Measurements from ENCODE around the gene PLCB1.

PLCB1 gene

GRCh38 chr20:8309634-8310033 lies 177.6 kb downstream of the PLCB1 start:
- DNase-seq = peak in 2 of 3 experiments; percentile 37 to 70

- peak in 1 of 3 experiments; percentile 23 for DNase-seq
Measured at GRCh38 chr20:8310618-8311017, 178.6 kb downstream of the PLCB1 start.

- no peak for DNase-seq
Measured at GRCh38 chr20:8313073-8313472, 181.0 kb downstream of the PLCB1 start.

- no peak for DNase-seq
Measured at GRCh38 chr20:8315639-8316573, 183.8 kb downstream of the PLCB1 start.

- no peak for DNase-seq
Measured at GRCh38 chr20:8317448-8317847, 185.4 kb downstream of the PLCB1 start.

- DNase-seq = no peak
Measured at GRCh38 chr20:8318965-8319625, 187.0 kb downstream of the PLCB1 start.

- DNase-seq = no peak
Measured at GRCh38 chr20:8320306-8320705, 188.2 kb downstream of the PLCB1 start.

- no peak for DNase-seq
Measured at GRCh38 chr20:8321001-8321400, 188.9 kb downstream of the PLCB1 start.

- DNase-seq = no peak
Measured at GRCh38 chr20:8322662-8323217, 190.7 kb downstream of the PLCB1 start.

GRCh38 chr20:8326191-8326590 lies 194.1 kb downstream of the PLCB1 start:
- no peak for DNase-seq

GRCh38 chr20:8326899-8327298 lies 194.8 kb downstream of the PLCB1 start:
- no peak for DNase-seq

- no peak for DNase-seq
Measured at GRCh38 chr20:8328189-8328588, 196.1 kb downstream of the PLCB1 start.

- DNase-seq = no peak
Measured at GRCh38 chr20:8330319-8330784, 198.3 kb downstream of the PLCB1 start.

GRCh38 chr20:8330785-8331695 lies 199.0 kb downstream of the PLCB1 start:
- peak in 1 of 3 experiments; percentile 58 for DNase-seq

GRCh38 chr20:8331740-8332412 lies 199.8 kb downstream of the PLCB1 start:
- no peak for DNase-seq

- no peak for DNase-seq
Measured at GRCh38 chr20:8334641-8335040, 202.6 kb downstream of the PLCB1 start.

- DNase-seq = no peak
Measured at GRCh38 chr20:8335059-8335458, 203.0 kb downstream of the PLCB1 start.

- DNase-seq = no peak
Measured at GRCh38 chr20:8335495-8336195, 203.6 kb downstream of the PLCB1 start.

- no peak for DNase-seq
Measured at GRCh38 chr20:8339349-8339748, 207.3 kb downstream of the PLCB1 start.

- DNase-seq = no peak
Measured at GRCh38 chr20:8342391-8342790, 210.3 kb downstream of the PLCB1 start.

- no peak for DNase-seq
Measured at GRCh38 chr20:8344106-8344505, 212.0 kb downstream of the PLCB1 start.

All from NCI-H1417 (cell line).